Muscle of leg (tissue), 11 donors: Measurements from ENCODE around the gene DST. TPM values are rescaled to one million over a fixed set of nuclear protein-coding genes. Genes with fewer than 3 reads are reported as not detected.
A peak's percentile ranks its signal among the peaks of the same experiment; 100 is the strongest.
"Not testable (repeated sequence)": the region's sequence is repeated elsewhere in the genome, so short reads cannot be mapped to it uniquely, and the experiment has no call there.

Source experiments
- DNase-seq: peaks from one replicate; pipeline ENCODE4 v3.0.0; 2013
- H3K27ac ChIP-seq: one replicate; pipeline ENCODE4 v1.5.1; 2013; ENCODE audit warnings: mild to moderate bottlenecking, low read length, control low read depth
- H3K27me3 ChIP-seq: one replicate; pipeline ENCODE4 v1.6.1; 2013; ENCODE audit warnings: low read length; ENCODE audit not compliant: control insufficient read depth, insufficient read depth
- H3K36me3 ChIP-seq: one replicate; pipeline ENCODE4 v1.6.1; 2013; ENCODE audit warnings: low read length; ENCODE audit not compliant: control insufficient read depth, insufficient read depth
- H3K4me1 ChIP-seq: one replicate; pipeline ENCODE4 v1.6.1; 2013; ENCODE audit warnings: low read length; ENCODE audit not compliant: control insufficient read depth, insufficient read depth
- H3K4me3 ChIP-seq: one replicate; pipeline ENCODE4 v1.5.1; 2013; ENCODE audit warnings: low read length, control low read depth
- H3K9me3 ChIP-seq: replicated peaks from 2 replicates; pipeline ENCODE4 v1.6.1; 2013; ENCODE audit warnings: low read depth, low read length; ENCODE audit not compliant: control insufficient read depth
- WGBS: methylation state at CpG from one replicate; pipeline ENCODE4 v1.1.5; 2013; ENCODE audit warnings: missing lambda C conversion rate; ENCODE audit not compliant: insufficient coverage; 5-methylcytosine and 5-hydroxymethylcytosine counted together
- polyA plus RNA-seq, 8 donors: library from polyadenylated mRNA; unstranded; fragments of 120-200 nt; gene quantifications; one replicate each; pipeline versions ENCODE4 v1.2.1 to v1.2.3, GENCODE V29; 2013; ENCODE audit warnings: inconsistent platforms in 1 of 8, low replicate concordance in 1 of 8; ENCODE audit not compliant: insufficient read length in 8 of 8, insufficient read depth in 1 of 8
- total RNA-seq: library from RNA; stranded (reverse); fragments of 120-200 nt; gene quantifications from one replicate; pipeline ENCODE4 v1.2.4, GENCODE V29; 2013

The DST gene
- total and polyA plus RNA-seq, 9 donors: 154 to 219 (median 179) TPM

DNA sequence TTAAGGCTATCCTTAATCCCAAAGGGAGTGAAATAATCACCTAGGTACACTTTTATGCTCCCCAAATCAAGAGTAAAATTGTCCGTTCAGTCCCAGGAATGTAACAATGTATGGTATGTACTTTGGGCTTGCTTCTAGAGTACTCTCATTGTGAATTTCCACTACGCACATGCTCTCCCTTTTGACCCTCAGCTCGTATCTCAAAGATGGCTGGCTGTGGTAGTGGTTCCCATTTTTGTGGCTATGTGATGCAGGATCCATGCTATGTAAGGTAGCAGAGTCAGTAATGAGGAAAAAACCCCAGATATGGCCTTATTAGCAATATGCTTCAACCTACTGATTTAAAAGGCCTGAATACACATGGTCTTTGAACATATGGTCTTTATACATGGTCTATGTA is 133.7 kb downstream of the DST start:
- Histone ChIP-seq H3K27ac (no peak overlapping the region), H3K4me1 (peaks cover 5% of the 10 kb centered on the region), H3K9me3 (no peaks in the 10 kb centered on the region), H3K4me3 (no peak overlapping the region), H3K27me3 (no peaks in the 10 kb centered on the region), H3K36me3 (peaks cover 49% of the 10 kb centered on the region)
- DNase-seq: no peak
- no CpG with 5 or more reads among the region's 3 CpGs for WGBS

DNA sequence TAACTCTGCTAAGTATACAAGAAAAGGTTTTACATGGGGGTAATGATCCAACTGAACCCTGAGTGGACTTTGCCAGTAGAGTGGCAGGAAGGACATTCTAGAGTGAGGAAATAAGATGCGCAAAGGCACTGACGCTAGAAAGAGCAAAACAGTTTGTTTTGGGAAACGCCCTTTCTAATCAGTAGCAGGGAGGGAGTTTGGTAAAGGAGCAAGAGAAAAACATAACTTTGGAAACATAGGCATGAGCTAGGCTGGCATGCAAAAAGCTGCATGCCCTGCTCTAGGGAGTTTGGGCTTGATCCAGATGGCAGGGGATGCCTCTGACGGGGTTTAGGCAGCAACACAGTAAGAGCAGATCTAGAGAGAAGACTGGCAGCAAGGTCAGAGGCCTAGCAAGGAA is 135.2 kb downstream of the DST start:
- Histone ChIP-seq H3K27me3 (no peaks in the 10 kb centered on the region), H3K4me3 (no peak overlapping the region), H3K9me3 (no peaks in the 10 kb centered on the region), H3K36me3 (peaks cover 42% of the 10 kb centered on the region), H3K27ac (no peak overlapping the region), H3K4me1 (peaks cover 5% of the 10 kb centered on the region)
- no peak for DNase-seq
- WGBS: 85% methylated on average over 4 of the region's 4 CpGs

DNA sequence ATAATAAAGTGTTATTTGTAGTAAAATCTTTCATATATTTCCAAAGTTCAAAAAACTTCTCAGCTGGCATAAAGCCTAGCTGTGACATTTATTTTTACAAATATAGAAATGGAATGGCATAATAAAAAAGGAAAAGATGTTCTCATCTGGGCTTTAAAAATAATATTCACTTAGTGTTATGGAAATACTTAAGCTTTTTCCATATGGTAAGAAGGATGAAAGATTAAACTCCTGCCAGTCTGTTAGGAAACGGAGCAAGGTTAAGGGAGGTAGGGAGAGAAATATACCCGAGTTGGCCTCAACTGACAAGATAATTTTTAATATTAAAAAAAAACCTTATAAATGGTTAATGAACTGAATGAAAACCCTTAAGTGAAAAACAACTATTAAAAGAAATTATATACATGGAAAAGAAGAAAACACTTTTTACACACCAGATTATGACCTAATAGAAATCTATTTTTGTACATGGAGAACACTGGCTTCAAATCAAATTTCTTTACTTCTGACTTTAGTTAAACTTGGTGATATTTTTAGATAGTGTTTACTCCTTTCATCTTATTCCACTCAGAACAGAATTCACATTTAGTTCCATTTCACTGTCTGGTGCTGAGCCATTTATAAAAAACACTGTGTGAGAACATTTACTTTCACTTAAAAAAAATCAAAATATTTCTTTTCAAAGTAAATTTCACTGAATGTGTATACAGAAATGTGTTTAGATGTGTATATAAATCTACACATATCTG is 137.0 kb downstream of the DST start:
- H3K36me3 ChIP-seq: peaks cover 36% of the 10 kb centered on the region
- peak overlapping the region; percentile 43 for H3K27ac ChIP-seq
- no peaks in the 10 kb centered on the region for H3K27me3 ChIP-seq
- H3K4me1 ChIP-seq: peaks cover 5% of the 10 kb centered on the region
- no peak overlapping the region for H3K4me3 ChIP-seq
- no CpG with 5 or more reads among the region's 2 CpGs for WGBS
- H3K9me3 ChIP-seq: no peaks in the 10 kb centered on the region
- DNase-seq: peak; percentile 75

DNA sequence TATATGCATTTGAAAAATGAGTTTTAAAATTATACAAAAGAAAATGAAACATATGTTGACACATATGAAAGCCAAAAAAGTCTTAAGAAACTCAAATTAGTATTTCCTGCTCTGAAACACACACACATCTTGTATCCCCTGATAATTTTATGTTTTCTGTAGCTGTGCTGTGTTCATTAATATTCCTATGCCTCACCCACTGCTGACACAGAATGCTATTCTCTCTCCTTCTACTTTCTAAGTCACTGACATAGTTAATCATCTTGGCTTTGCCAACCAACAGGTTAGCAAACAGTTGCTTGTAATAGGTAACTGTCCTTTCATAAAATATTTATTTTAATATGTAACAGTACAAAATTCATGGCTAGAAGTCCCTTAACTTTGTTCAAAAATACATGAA is 140.7 kb downstream of the DST start:
- no peak for DNase-seq
- Histone ChIP-seq H3K4me3 (no peak overlapping the region), H3K9me3 (no peaks in the 10 kb centered on the region), H3K4me1 (peaks cover 2% of the 10 kb centered on the region), H3K27me3 (no peaks in the 10 kb centered on the region), H3K27ac (no peak overlapping the region), H3K36me3 (peaks cover 20% of the 10 kb centered on the region)

DNA sequence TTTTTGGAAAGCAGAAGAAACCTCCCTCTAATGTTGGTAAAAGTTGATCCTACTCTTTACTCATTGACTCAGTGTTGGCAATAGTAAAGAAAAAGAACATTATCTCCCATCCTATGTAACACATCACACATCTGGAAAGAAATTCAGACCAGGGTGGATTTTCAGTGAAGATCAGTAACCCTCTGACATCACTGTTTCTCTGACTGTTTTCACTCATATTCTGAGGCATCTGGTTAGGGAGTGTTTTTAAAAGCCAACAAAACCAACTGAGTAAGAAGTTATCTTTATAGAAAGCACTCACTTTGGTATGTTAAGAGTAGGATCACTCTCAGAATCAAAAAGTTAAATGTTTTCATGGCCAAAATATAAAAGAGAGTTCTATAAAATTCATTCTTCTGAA is 143.6 kb downstream of the DST start:
- peak; percentile 76 for DNase-seq
- no peaks in the 10 kb centered on the region for H3K27me3 ChIP-seq
- no peaks in the 10 kb centered on the region for H3K9me3 ChIP-seq
- peaks cover 10% of the 10 kb centered on the region for H3K36me3 ChIP-seq
- H3K4me3 ChIP-seq: no peak overlapping the region
- peak overlapping the region; percentile 58 for H3K27ac ChIP-seq
- H3K4me1 ChIP-seq: no peaks in the 10 kb centered on the region

DNA sequence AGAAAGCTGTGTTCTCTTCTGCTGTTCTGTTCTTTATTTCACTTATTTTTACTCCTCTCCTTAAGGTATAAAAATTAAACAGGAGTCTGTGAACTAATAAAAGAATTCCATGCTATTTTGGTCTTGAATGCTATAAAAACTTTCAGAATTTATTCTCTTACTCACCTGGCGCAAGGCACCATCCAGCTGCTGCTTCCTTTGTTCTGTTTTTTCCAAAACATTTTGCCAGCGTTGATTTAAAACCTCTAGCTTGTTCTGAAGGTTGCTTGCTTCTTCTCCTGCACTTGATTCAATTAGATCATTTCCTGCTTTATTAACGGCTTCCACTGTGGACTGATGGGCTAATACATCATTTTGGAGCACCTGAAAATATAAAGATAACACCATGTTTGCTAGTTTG is 145.0 kb downstream of the DST start:
- H3K27ac ChIP-seq: no peak overlapping the region
- 66% methylated on average over 2 of the region's 3 CpGs for WGBS
- H3K4me1 ChIP-seq: no peaks in the 10 kb centered on the region
- H3K27me3 ChIP-seq: no peaks in the 10 kb centered on the region
- no peak overlapping the region for H3K4me3 ChIP-seq
- DNase-seq: no peak
- peaks cover 13% of the 10 kb centered on the region for H3K36me3 ChIP-seq
- H3K9me3 ChIP-seq: no peaks in the 10 kb centered on the region

DNA sequence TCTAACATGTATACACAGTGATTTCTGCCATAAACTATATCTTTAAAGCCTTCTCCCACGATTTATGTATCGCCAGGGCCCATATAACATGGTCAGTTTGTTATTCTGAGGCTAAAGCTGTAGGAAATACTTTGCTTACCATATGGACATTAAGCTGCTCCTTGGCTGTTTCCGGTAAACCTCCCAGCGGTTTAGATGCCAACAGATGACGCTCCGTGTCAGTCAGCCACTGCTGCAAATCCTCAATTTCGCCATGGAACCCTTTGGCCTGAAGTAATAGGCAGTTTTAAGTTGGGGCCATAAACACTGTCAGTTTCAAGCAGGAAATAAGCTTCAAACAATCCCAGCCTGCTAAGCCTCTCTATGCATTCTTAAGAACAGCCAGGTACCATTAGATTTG is 145.4 kb downstream of the DST start:
- Histone ChIP-seq H3K27ac (no peak overlapping the region), H3K4me1 (no peaks in the 10 kb centered on the region), H3K9me3 (no peaks in the 10 kb centered on the region), H3K4me3 (no peak overlapping the region), H3K36me3 (peaks cover 17% of the 10 kb centered on the region), H3K27me3 (no peaks in the 10 kb centered on the region)
- 54% methylated on average over 5 of the region's 7 CpGs for WGBS
- DNase-seq: no peak

DNA sequence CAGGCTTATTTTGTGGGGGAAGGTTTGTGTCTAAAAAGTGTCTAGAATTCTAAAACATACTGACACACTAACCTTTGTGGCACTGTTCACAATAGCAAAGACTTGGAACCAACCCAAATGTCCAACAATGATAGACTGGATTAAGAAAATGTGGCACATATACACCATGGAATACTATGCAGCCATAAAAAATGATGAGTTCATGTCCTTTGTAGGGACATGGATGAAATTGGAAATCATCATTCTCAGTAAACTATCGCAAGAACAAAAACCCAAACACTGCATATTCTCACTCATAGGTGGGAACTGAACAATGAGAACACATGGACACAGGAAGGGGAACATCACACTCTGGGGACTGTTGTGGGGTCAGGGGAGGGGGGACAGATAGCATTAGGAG is 146.0 kb downstream of the DST start:
- WGBS: no CpG with 5 or more reads among the region's 1 CpG
- peaks cover 17% of the 10 kb centered on the region for H3K36me3 ChIP-seq
- H3K27ac ChIP-seq: not testable (repeated sequence)

DNA sequence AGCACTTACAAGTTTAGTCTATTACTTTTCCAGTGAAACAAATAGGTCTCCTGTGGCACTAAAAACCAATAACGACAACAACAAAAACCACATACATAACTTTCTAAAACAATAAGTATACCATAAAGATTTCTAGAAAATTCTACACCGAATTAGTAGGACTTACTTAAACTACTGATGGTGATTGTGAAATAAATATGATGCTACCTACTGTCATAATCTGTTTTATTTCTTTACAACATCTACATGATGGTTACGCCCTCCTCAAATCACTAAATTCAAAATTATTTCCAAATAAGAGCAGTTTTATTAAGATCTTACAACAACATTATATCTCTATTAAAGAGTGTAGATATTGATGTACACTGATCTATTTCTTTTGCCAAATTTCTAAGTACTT is 147.0 kb downstream of the DST start:
- Histone ChIP-seq H3K4me1 (no peaks in the 10 kb centered on the region), H3K36me3 (peaks cover 18% of the 10 kb centered on the region), H3K27me3 (no peaks in the 10 kb centered on the region), H3K4me3 (no peak overlapping the region), H3K9me3 (no peaks in the 10 kb centered on the region), H3K27ac (no peak overlapping the region)
- no CpG with 5 or more reads among the region's 3 CpGs for WGBS
- no peak for DNase-seq

More for the DNA sequence above, 146.0 kb downstream of the DST start:
- not testable (repeated sequence) for DNase-seq, H3K4me1 ChIP-seq, H3K9me3 ChIP-seq, H3K4me3 ChIP-seq, H3K27me3 ChIP-seq

DNA sequence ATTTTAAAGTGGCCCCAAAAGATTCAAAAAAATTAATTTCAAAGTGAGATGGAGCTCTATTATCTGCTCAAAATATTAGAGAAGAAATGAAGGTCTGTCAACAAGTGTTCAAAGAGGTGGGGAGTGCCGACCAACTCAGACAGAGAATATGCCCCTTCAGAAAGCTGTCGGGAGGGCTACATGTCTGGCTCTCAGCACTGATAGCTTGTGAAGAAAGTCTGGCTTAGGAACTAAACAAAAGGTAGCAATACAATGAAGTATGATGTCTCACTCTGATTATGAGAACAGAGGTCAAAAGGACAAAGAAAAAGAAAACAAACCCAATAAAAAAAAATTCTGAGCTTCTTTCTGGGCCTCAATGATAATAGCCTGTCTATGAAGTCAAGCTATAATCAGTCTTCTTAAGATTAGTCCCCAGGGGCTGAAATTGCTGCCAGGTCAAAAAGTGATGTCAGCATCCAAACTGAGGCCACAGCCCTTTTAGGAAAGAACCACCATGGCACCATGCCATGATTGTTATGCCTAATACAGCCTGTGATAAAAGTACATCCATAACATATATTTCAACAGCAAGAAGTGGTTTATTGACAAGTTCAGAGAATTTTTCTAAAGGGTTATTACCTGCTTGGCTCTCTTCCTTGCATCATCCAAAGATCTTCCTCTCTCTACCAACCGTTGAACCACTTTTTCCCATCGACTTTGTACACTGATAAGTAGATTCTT is 150.9 kb downstream of the DST start:
- no peak overlapping the region for H3K4me3 ChIP-seq
- 70% methylated on average over 2 of the region's 4 CpGs for WGBS
- no peaks in the 10 kb centered on the region for H3K4me1 ChIP-seq
- peaks cover 19% of the 10 kb centered on the region for H3K36me3 ChIP-seq
- H3K9me3 ChIP-seq: no peaks in the 10 kb centered on the region
- H3K27me3 ChIP-seq: no peaks in the 10 kb centered on the region
- peak; percentile 62 for DNase-seq
- H3K27ac ChIP-seq: no peak overlapping the region
